SU-DHL-6 (cell line): ENCODE data around the gene TBATA.

ENCODE experiments used
- CTCF ChIP-seq: fragments of 200-600 bp; sonication (generic); IDR thresholded peaks from one replicate; pipeline ENCODE4 v1.5.1; 2017; ENCODE audit warnings: antibody characterized with exemption, mild to moderate bottlenecking, low read length, moderate library complexity; ENCODE audit not compliant: insufficient read depth, poor library complexity, severe bottlenecking
- EZH2phosphoT487 ChIP-seq: fragments of 200-600 bp; sonication (generic), shearing (Covaris generic); conservative IDR thresholded peaks from 2 replicates; pipeline ENCODE4 v1.6.1; 2018; ENCODE audit warnings: mild to moderate bottlenecking, antibody characterized with exemption, low read length, moderate library complexity, mixed read lengths

- TF ChIP-seq CTCF (no peak), EZH2phosphoT487 (no peak)
Measured at GRCh38 chr10:70827086-70827757, 42.0 kb upstream of the TBATA start.
